ENCODE data around the gene YPEL3.
A peak's percentile ranks its signal among the peaks of the same experiment; 100 is the strongest.

The YPEL3 gene

DNA sequence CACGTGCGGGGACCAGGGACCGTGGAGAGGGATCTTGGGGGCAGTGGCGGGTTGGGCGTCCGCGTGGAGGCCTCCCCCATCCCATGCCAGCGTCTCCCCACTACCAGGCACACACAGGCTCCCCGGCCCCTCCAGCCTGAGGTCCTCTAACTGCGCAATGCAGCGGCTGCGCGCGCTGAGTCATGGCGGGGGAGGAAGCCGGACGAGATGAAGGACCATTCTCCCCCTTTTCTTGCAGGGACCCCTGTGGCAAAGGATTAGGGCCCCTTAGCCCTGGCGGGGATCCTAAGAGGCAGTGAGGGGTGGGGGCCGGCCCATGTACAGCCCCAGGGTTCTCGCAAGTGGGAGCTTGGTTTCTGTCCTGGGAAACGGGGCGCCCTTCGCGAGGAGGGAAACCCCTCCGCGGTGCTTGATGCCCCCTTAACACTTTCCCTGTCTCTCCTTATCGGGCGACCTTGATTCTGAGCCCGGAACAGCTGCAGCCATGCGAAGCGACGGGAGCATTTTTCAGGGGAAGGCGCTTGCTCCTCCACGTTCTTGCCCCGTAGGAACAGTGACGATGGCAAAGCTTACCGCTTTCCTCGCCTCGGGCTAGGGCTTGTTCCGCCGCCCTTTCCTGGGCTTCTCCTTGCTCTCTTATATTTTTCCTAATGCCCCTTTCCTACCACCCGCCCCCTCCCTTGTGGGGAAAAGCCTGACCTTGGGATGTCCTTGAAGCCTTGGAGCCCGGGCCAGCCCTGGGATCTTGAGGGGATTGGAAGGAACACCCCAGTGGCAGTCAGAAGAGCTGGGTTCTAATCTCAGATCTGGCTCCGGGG lies 29.9 kb downstream of the YPEL3 start:
- no peak for TF ChIP-seq TAF1 (IDR thresholded peaks at IDR 0.05; ENCODE audit: low read depth, low read length)
- no peak for TF ChIP-seq SPI1 (IDR thresholded peaks at IDR 0.05; ENCODE audit: low read depth, low read length)
- no peak for TF ChIP-seq PAX5 (IDR thresholded peaks at IDR 0.05; ENCODE audit: insufficient read depth, low read length, severe bottlenecking)
- no peak for TF ChIP-seq POLR2AphosphoS5 (IDR thresholded peaks at IDR 0.05; ENCODE audit: low read depth, low read length)
- no peak for TF ChIP-seq POLR2A (IDR thresholded peaks at IDR 0.05; ENCODE audit: low read depth, low read length)
- TF ChIP-seq POU2F2 (IDR thresholded peaks at IDR 0.05; ENCODE audit: low read depth, low read length): no peak
- DNase-seq (ENCODE audit: insufficient read length, low spot score) (no peak), FAIRE-seq (no peak)

DNA sequence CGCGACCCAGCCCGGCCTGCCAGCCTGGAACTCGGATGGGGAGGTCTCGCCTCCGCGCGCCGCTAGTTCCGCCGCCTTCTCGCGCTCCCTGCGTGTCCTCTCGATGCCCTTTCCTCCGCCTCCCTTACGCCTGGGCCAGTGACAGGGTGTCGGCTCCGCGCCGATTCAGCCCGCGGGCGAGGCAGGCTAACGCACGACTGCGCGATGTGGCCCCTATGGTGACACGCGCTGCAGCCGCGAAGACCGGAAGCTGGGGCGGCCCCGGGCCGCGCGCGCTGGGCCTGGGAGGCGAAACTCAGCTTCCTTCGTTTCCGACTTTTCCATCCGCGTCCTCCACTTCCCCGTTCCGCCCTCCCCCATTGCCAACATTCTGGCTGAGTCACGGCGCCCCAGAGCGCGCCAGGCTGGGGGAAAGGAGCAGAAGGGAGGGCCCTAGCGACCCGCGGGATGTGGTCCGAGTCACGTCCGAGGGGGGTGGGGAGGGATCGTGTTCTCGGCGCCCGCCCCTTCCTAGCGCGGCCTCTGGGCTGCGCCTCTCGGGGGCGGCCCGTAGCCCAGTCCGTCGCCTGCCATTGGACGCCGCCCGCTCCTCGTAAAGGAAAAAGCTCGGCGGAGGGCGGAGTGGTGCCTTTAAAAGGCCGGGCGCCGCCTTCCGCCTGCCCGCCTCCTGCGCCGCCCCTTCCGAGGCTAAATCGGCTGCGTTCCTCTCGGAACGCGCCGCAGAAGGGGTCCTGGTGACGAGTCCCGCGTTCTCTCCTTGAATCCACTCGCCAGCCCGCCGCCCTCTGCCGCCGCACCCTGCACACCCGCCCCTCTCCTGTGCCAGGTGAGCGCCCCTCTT lies 30.7 kb downstream of the YPEL3 start, which contains the start of gene ALDOA:
Gene ALDOA, plus strand, starts transcription at position 659 of the 841 bp plus-strand sequence. CDS start 1,138 bp downstream, outside the sequence.
- TF ChIP-seq POU2F2 (IDR thresholded peaks at IDR 0.05; ENCODE audit: low read depth, low read length): no peak; the same call in 1 of the 2 replicates
- peak; percentile 66 for TF ChIP-seq TAF1 (IDR thresholded peaks at IDR 0.05; ENCODE audit: low read depth, low read length)
- TF ChIP-seq POLR2AphosphoS5 (IDR thresholded peaks at IDR 0.05; ENCODE audit: low read depth, low read length): peak; percentile 90
- TF ChIP-seq POLR2A (IDR thresholded peaks at IDR 0.05; ENCODE audit: low read depth, low read length): peak; percentile 82
- TF ChIP-seq PAX5 (IDR thresholded peaks at IDR 0.05; ENCODE audit: insufficient read depth, low read length, severe bottlenecking): no peak
- TF ChIP-seq SPI1 (IDR thresholded peaks at IDR 0.05; ENCODE audit: low read depth, low read length): peak; percentile 4; the same call in 1 of the 2 replicates
- peak; percentile 92 for FAIRE-seq
- peak; percentile 94 for DNase-seq (ENCODE audit: insufficient read length, low spot score)

DNA sequence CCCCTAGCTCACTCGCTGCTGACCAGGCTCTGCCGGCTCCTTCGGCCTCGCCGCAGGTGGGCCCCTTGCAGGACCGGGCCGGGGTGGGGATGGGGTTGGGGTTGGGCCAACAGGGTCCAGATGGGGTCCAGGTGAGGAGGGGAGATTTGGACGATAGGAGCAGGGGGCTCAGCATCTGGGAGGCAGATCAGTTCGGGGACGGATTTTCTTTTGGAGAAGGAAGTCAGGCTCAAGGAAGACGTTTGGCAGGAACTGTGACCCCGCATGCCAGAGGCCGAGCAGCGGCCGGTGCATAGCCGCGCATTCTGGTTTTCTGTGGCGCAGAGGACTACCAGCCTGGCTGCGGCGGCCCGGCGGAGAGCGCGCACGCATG lies 31.3 kb downstream of the YPEL3 start:
- FAIRE-seq (no peak), DNase-seq (ENCODE audit: insufficient read length, low spot score) (no peak)
- TF ChIP-seq POLR2A (IDR thresholded peaks at IDR 0.05; ENCODE audit: low read depth, low read length) (no peak), POLR2AphosphoS5 (IDR thresholded peaks at IDR 0.05; ENCODE audit: low read depth, low read length) (no peak), POU2F2 (IDR thresholded peaks at IDR 0.05; ENCODE audit: low read depth, low read length) (no peak), SPI1 (IDR thresholded peaks at IDR 0.05; ENCODE audit: low read depth, low read length) (no peak), TAF1 (IDR thresholded peaks at IDR 0.05; ENCODE audit: low read depth, low read length) (peak; percentile 46; the same call in 1 of the 2 replicates), PAX5 (IDR thresholded peaks at IDR 0.05; ENCODE audit: insufficient read depth, low read length, severe bottlenecking) (no peak)

DNA sequence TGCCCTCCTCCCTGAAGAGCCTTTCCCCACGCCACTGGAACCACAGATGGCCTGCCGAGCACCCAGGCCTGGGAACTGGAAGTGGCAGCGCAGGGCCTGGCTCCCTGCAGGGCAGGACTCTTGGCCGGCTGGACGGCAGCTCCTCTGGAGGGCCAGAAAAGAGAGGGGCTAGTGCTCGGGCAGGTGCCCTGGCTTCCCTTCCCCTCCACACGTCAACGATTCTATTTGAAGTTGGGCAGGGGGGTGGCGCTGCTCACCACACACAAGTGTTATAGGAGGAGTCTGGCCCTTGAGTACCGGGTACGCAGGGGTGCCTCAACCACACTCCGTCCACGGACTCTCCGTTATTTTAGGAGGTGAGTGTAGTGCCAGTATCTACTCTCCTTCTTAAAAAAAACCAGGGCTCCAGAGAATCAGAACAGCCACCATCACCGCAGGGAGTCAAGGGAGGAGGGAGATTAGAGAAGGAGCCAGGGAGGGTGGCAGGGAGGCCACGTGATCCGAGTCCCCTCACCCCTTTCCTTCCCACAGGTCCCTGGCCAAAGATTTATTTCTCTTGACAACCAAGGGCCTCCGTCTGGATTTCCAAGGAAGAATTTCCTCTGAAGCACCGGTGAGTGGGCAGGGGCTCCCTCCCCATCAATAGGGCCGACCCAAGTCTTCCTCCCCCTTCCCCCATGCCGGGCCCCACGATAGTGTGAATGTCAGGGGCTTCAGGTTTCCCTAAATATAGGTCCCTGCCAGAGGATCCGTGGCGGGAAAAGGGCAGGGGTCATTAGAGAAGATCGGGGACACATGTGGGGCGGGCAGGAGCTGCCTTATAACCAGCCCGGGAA lies 31.9 kb downstream of the YPEL3 start:
- DNase-seq (ENCODE audit: insufficient read length, low spot score): peak; percentile 70
- FAIRE-seq: peak; percentile 72
- no peak for TF ChIP-seq POU2F2 (IDR thresholded peaks at IDR 0.05; ENCODE audit: low read depth, low read length)
- TF ChIP-seq PAX5 (IDR thresholded peaks at IDR 0.05; ENCODE audit: insufficient read depth, low read length, severe bottlenecking): no peak
- TF ChIP-seq POLR2A (IDR thresholded peaks at IDR 0.05; ENCODE audit: low read depth, low read length): peak; percentile 30
- TF ChIP-seq POLR2AphosphoS5 (IDR thresholded peaks at IDR 0.05; ENCODE audit: low read depth, low read length): no peak
- no peak for TF ChIP-seq TAF1 (IDR thresholded peaks at IDR 0.05; ENCODE audit: low read depth, low read length)

DNA sequence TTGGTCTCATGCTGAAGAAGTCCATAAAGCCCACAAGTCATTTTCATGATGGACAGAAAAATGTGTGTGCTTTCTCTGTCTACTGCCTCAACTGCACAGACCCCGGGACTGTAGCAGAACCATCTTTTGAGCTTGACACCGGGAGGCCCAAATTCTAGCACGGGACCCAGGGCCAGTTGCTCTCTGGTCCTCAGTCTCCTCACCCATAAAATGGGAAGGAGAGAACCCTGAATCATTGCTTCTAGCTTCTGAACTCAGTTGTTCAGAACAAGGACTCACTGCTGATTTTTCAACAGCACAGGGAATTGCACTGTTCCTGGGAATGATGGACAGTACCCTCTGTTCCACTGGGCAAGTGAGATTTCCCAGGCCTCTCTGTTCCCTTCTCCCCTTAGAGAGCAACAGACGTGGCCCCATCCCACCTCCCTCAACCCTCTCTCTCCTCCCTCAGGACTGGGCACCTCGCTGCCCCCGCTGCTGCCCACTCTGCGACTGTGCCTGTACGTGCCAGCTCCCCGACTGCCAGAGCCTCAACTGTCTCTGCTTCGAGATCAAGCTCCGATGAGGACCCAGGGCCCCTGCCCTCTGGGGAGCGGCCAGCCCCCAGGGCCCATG lies 32.6 kb downstream of the YPEL3 start:
- FAIRE-seq (no peak), DNase-seq (ENCODE audit: insufficient read length, low spot score) (no peak)
- TF ChIP-seq POLR2A (IDR thresholded peaks at IDR 0.05; ENCODE audit: low read depth, low read length) (no peak), TAF1 (IDR thresholded peaks at IDR 0.05; ENCODE audit: low read depth, low read length) (no peak), SPI1 (IDR thresholded peaks at IDR 0.05; ENCODE audit: low read depth, low read length) (no peak), PAX5 (IDR thresholded peaks at IDR 0.05; ENCODE audit: insufficient read depth, low read length, severe bottlenecking) (no peak), POU2F2 (IDR thresholded peaks at IDR 0.05; ENCODE audit: low read depth, low read length) (no peak), POLR2AphosphoS5 (IDR thresholded peaks at IDR 0.05; ENCODE audit: low read depth, low read length) (no peak)

DNA sequence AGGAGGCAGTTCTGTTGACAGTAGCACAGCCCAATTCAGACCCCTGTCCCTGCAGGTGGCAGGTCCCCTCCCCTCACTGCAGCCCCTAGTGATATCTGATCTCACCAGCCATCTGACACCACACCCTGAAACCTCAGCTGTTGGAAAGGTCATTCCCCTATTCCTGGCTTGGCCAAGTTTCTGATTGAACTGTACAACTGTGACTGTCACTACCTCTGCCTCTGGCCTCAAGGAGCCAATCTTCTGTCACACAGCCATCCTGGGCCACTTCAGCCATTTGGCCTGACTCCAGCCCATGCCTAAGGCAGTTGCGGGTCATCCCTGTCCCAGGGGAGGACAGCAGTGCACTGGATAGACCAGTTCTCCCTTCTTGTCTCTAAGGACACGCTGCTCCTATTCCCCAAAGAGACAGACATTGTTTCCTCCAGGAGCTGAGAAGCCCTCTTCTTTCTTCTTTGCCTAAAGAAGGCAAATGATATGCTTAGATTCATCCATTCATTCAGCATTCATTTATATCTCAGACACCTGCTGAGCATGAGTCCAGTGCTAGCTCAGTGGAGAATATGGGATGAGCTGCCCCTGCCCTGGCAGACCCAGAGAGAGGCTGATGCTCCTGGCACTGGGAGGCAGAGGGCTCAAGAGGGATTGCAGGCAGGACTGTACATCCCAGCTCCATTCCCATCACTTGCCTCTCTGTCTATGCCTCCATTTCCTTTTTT lies 35.0 kb downstream of the YPEL3 start:
- no peak for TF ChIP-seq SPI1 (IDR thresholded peaks at IDR 0.05; ENCODE audit: low read depth, low read length)
- no peak for TF ChIP-seq PAX5 (IDR thresholded peaks at IDR 0.05; ENCODE audit: insufficient read depth, low read length, severe bottlenecking)
- no peak for TF ChIP-seq POLR2AphosphoS5 (IDR thresholded peaks at IDR 0.05; ENCODE audit: low read depth, low read length)
- TF ChIP-seq TAF1 (IDR thresholded peaks at IDR 0.05; ENCODE audit: low read depth, low read length): no peak
- TF ChIP-seq POU2F2 (IDR thresholded peaks at IDR 0.05; ENCODE audit: low read depth, low read length): no peak
- TF ChIP-seq POLR2A (IDR thresholded peaks at IDR 0.05; ENCODE audit: low read depth, low read length): no peak
- DNase-seq (ENCODE audit: insufficient read length, low spot score) (no peak), FAIRE-seq (no peak)

DNA sequence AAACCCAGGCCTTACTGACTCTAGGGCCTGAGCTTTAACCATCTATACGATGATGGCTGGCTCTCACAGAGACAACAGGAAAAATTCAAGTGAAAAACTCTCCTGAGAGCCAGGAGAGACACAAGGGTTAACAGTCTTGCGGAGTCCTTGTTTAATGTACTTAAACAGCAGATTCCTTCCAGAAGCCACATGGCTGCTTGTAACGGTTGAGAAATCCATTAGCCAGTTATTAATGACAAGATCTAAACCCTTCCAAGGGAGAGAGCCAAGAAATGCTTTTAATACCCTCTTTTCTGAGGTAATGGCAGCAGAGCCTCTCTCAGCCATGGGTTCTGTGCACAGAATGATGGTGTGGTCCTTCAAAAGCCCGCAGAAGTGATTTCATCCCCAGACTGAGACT lies 35.7 kb downstream of the YPEL3 start:
- no peak for FAIRE-seq
- no peak for TF ChIP-seq SPI1 (IDR thresholded peaks at IDR 0.05; ENCODE audit: low read depth, low read length)
- no peak for TF ChIP-seq TAF1 (IDR thresholded peaks at IDR 0.05; ENCODE audit: low read depth, low read length)
- no peak for DNase-seq (ENCODE audit: insufficient read length, low spot score)

DNA sequence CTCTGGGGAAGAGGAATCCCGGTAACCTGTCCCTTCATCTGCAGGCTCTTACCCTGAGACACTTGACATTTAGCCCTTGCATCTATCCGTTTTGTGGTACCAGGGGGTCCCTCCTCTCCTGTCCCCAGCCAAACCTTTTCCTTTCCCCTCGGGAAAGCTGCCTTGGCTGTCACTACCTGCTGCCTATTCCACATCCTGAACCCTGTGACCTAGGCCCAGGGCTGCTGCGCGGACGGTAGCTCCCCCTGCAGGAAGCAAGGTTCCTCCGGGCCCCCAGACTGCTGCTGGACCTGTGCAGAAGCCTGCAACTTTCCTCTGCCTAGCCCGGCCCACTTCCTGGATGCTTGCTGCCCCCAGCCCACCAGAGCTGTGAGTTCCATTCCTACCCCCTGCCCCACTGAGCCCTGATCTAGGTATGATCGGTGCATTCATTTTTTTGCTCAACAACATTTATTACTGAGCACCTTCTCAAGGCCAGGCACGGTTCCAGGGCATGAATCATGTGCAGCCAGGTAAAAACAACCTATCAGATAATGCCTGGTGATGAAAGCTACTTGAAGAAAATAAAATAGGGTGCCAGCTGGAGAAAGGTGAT lies 41.0 kb downstream of the YPEL3 start:
- no peak for FAIRE-seq
- no peak for DNase-seq (ENCODE audit: insufficient read length, low spot score)
- TF ChIP-seq PAX5 (IDR thresholded peaks at IDR 0.05; ENCODE audit: insufficient read depth, low read length, severe bottlenecking) (no peak), POLR2AphosphoS5 (IDR thresholded peaks at IDR 0.05; ENCODE audit: low read depth, low read length) (no peak), SPI1 (IDR thresholded peaks at IDR 0.05; ENCODE audit: low read depth, low read length) (no peak), POLR2A (IDR thresholded peaks at IDR 0.05; ENCODE audit: low read depth, low read length) (no peak), TAF1 (IDR thresholded peaks at IDR 0.05; ENCODE audit: low read depth, low read length) (no peak)

All from GM12891 (cell line).